Measurements from ENCODE around the gene OST4.

DNA sequence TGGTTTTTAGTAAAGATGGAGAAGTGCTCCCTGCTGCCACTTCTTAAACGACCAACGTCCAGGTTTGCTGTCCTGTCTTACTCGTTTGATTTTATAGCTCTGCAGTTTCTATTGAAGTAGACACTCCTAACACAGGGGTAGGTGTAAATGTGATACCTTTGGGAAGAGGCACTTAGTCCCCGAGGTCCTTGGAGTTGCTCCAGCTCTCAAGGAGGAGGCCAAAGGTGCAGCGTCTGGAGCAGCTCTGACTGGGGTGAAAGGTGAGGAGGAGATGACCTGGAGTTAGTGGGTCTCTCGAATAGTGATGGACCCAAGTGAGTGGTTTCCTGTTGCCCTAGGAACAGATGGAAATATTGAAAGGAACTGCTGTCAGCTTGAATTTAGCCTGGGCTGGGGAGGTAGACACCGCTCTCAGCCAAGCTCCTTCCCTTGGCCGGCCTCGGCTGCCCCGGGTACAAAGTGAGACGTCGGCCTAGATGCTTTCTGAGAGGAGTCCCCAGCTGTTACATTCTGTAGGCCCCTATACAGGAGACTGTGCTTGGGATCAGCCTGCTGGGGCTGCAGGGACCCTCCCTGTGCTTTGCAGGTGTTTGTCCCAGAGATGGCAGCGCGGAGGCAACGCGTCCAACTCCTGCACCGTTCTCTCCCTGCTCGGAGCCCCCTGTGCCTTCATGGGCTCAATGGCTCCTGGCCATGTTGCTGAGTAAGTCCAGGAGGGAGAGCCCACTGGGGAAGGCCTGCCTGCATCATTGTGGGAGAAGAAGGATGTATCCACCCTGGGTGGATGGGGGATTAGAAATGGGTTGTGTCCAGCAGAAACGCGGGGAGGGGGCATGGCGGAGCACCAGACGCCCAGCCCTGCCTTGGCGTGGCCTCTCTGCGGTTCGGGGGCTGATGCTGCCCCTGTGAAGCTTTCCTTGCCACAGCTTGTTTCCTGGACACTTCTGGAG lies 20.6 kb upstream of the OST4 start:
- TF ChIP-seq CTCF (conservative IDR thresholded peaks at IDR 0.05; ENCODE audit: low read depth, low read length) (no peak), EZH2phosphoT487 (IDR thresholded peaks at IDR 0.05; ENCODE audit: borderline replicate concordance, low read length) (no peak), EZH2 (IDR thresholded peaks at IDR 0.05; ENCODE audit: low read length, unreplicated experiment) (no peak)

All from PC-3 (cell line).